Gastroesophageal sphincter (tissue), 3 donors: ENCODE results near the gene AHNAK2.

Source experiments
- POLR2AphosphoS5 ChIP-seq: sonication (generic); formaldehyde crosslinking; IDR thresholded peaks from one replicate; pipeline ENCODE4 v1.6.1; 2017; ENCODE audit warnings: antibody characterized with exemption
- TF ChIP-seq, protein P1 (sequence below), 4 experiments: fragments of 200-600 bp in 2 of 4; fragments of 450-650 bp in 2 of 4; sonication (generic) in 1 of 4; IDR thresholded peaks; one replicate each; pipeline ENCODE4 v1.5.1; 2017 to 2019; ENCODE audit warnings: antibody characterized with exemption in 4 of 4, mild to moderate bottlenecking in 2 of 4, moderate library complexity in 2 of 4

GRCh38 chr14:104993306-104993705 is 15.1 kb upstream of the AHNAK2 start:
- TF ChIP-seq, protein P1, sequence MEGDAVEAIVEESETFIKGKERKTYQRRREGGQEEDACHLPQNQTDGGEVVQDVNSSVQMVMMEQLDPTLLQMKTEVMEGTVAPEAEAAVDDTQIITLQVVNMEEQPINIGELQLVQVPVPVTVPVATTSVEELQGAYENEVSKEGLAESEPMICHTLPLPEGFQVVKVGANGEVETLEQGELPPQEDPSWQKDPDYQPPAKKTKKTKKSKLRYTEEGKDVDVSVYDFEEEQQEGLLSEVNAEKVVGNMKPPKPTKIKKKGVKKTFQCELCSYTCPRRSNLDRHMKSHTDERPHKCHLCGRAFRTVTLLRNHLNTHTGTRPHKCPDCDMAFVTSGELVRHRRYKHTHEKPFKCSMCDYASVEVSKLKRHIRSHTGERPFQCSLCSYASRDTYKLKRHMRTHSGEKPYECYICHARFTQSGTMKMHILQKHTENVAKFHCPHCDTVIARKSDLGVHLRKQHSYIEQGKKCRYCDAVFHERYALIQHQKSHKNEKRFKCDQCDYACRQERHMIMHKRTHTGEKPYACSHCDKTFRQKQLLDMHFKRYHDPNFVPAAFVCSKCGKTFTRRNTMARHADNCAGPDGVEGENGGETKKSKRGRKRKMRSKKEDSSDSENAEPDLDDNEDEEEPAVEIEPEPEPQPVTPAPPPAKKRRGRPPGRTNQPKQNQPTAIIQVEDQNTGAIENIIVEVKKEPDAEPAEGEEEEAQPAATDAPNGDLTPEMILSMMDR (IDR thresholded peaks at IDR 0.05), result no peak
- TF ChIP-seq POLR2AphosphoS5, result no peak
